OCI-M2 (cell line): ENCODE results near the gene STX19.
"Not testable (repeated sequence)": the region's sequence is repeated elsewhere in the genome, so short reads cannot be mapped to it uniquely, and the experiment has no call there.

ENCODE experiments used
- DNase-seq: peaks from one replicate; lab custom pipeline; 2025; ENCODE audit not compliant: unreplicated experiment; lab: John Stamatoyannopoulos, UW

Gene STX19

DNA sequence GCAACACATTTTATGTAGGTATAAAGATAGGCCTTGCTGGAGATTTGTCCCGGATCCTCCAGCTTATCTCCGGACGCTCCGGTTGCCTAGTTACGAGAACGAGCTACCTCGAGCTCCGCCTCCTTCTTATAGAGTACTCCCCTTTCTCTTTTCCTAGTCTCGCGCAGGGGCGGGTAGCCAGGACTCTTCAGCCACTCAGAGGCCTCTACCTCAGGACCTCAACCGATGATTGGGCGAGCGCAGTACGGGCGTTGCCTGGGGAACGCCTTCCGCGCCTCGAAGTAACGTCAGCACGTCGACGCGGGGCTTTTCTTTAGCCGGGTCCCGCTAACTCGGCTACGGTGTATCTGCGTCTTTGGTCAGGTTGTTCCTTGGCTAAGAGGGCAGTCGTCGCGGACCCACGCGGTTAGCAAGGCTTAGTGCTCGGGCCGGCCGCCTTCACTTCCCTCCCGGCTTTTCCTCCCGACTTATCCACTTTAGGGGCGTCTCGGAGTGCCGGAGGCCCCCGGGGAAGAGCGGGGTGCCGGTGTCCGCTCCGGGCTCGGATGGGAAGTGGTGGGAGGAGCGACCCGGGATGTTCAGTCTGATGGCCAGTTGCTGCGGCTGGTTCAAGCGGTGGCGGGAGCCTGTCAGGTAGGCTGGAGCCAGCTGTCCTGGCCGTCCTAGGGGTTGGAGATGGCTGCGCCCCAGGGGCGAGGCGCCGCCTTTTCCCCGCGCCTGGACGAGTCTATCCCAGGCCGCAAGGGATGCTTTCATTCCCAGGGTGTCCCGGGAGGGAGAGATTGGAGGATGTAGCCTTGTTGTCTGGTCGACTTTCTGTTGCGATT lies 48.3 kb downstream of the STX19 start, which contains the start of gene ARL13B:
ARL13B (plus strand) TSS at position 306 of the 827 bp plus-strand sequence; CDS start at position 575, 269 bp downstream.
- DNase-seq: peak; percentile 51

DNA sequence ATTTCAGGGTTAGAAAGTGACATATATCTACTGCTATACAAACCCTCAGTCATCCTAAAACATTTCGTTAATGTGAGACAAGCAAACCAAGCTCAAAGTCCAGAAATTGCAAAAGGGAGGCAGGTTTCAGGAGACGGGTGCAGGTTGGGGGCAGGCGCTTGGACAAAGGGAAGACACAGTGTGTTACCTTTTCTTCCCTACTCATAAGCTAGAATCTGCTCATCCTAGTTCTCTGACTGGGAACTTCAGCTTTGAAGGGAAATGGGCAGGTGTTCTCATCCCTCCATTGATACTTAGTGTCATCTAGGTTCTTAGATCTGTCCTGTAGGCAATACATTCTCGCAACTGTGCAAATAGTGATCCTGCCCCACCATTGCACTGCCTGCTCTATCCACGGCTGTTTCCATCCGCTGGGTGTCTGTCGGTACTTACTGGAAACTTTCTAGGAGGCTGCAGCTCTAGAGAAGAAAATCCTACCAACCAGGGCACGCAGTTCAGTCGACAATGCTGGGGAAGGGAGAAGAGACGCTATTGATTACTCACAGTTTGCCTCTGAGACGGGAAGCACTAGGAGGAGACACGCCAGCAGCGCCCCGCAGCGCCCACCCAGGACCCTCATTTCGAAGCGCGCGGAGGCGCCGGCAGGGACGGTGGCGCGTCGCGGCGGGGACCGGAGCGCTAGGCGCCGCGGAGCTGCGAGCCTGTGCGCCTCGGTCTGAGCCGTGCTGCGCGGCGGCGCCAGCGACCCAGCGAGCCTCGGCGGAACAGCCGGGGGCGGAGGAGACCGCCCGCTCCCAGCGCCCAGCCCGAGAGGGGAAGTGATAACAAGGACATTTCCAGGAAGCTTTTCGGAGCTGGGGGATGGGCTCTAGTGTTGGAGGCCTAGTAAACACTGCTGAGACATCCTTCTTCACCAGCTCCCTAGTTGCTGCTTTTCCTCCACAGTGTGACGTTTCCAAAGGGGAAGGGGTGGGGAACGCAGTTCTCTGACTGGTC lies 55.0 kb downstream of the STX19 start, which contains the start of gene PROS1:
PROS1 (minus strand) TSS at position 766 of the 996 bp plus-strand sequence; CDS start at position 619, 147 bp downstream.
- peak; percentile 70 for DNase-seq

DNA sequence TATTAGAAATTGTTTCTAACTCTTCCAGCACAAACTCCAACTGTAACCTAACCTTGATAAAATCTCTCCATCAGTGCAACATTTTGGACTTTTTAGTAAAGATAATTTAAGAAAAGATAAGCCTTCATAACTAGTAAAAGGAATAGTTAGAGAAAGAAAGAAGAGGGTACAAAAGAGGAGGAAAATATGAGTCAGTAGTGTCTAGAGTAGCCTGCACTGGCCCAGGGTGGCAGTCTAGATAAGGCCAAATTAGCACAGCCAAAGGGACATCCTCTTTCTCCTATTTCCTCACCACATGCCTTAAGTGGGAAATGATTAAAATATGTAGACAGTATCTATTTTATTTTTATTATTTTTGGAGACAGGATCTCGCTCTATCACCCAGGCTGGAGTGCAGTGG lies 58.4 kb downstream of the STX19 start:
- DNase-seq: peak; percentile 33

DNA sequence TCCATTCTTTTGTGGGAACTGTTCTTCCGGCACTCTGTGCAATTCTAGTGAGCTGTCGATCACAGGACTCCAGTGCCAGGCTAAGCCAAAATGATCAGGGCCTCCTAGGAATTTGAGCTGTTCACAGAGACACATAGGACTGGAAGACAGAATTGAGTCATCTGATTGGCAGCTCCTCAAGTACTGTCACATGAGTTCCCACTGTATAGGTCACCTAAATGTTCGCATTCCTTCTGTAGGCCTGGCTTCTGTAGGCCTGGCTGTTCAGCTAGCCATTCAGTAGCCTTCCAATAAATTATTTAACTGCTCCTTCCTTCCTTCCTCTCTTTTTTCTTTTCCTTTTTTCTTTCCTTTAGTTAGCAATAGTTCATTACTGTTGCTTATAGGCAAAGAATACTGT lies 59.0 kb downstream of the STX19 start:
- peak; percentile 32 for DNase-seq

DNA sequence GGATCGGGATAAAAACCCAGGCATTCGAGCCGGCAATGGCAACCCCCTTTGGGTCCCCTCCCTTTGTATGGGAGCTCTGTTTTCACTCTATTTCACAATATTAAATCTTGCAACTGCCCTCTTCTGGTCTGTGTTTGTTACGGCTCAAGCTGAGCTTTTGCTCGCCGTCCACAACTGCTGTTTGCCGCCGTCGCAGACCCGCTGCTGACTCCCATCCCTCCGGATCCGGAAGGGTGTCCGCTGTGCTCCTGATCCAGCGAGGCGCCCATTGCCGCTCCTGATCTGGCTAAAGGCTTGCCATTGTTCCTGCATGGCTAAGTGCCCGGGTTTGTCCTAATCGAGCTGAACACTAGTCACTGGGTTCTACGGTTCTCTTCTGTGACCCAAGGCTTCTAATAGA lies 63.3 kb downstream of the STX19 start:
- not testable (repeated sequence) for DNase-seq
